GM10266 (cell line): ENCODE data around the gene KIAA1958.

Experiments
- DNase-seq: peaks from one replicate; pipeline ENCODE4 v3.0.0; 2012; ENCODE audit errors: extremely low spot score
- CTCF ChIP-seq: IDR thresholded peaks from 2 replicates; pipeline ENCODE4 v1.5.1; 2012; ENCODE audit warnings: mild to moderate bottlenecking, low read depth; ENCODE audit not compliant: control insufficient read depth, insufficient read depth; ENCODE audit errors: missing control alignments

Gene KIAA1958

GRCh38 chr9:112548051-112548440 lies 61.4 kb downstream of the KIAA1958 start:
- no peak for DNase-seq
- no peak for TF ChIP-seq CTCF

- no peak for TF ChIP-seq CTCF
- DNase-seq = no peak
Observed at GRCh38 chr9:112548836-112549595, 62.4 kb downstream of the KIAA1958 start.

- no peak for TF ChIP-seq CTCF
Observed at GRCh38 chr9:112550531-112550930, 63.9 kb downstream of the KIAA1958 start.

GRCh38 chr9:112551641-112552040 lies 65.0 kb downstream of the KIAA1958 start:
- DNase-seq = no peak
- no peak for TF ChIP-seq CTCF

More at GRCh38 chr9:112550531-112550930, 63.9 kb downstream of the KIAA1958 start:
- DNase-seq = no peak

GRCh38 chr9:112552229-112553056 lies 65.8 kb downstream of the KIAA1958 start:
- DNase-seq = no peak
- no peak for TF ChIP-seq CTCF

GRCh38 chr9:112553256-112553826 lies 66.7 kb downstream of the KIAA1958 start:
- DNase-seq = no peak
- TF ChIP-seq CTCF = no peak
